Prostate gland (tissue), 2 donors: ENCODE measurements around the gene RIPOR1. TPM values are rescaled to one million over a fixed set of nuclear protein-coding genes. Genes with fewer than 3 reads are reported as not detected.

ENCODE experiments used
- DNase-seq: peaks from one replicate; pipeline ENCODE4 v3.0.0-alpha.2; 2019; ENCODE audit warnings: low spot score
- H3K27ac ChIP-seq, 2 donors: fragments of 200-600 bp; sonication (generic); 2 replicates each; pipeline ENCODE4 v1.5.1; 2017 to 2019
- H3K27me3 ChIP-seq: fragments of 200-600 bp; sonication (generic); replicated peaks from 2 replicates; pipeline ENCODE4 v1.5.1; 2019; ENCODE audit not compliant: insufficient read depth
- H3K36me3 ChIP-seq, 2 donors: fragments of 200-600 bp; sonication (generic); 1 replicate in 1 of 2; 2 replicates in 1 of 2; pipeline versions ENCODE4 v1.5.1 to v1.8.1; 2017 to 2019
- H3K4me1 ChIP-seq: fragments of 200-600 bp; sonication (generic); replicated peaks from 2 replicates; pipeline ENCODE4 v1.5.1; 2019
- H3K4me3 ChIP-seq, 2 donors: fragments of 200-600 bp; sonication (generic); 2 replicates each; pipeline ENCODE4 v1.5.1; 2017 to 2019
- H3K9me3 ChIP-seq: fragments of 200-600 bp; sonication (generic); 2 replicates; pipeline ENCODE4 v1.5.1; 2017
- CTCF ChIP-seq, 4 experiments: fragments of 200-600 bp in 2 of 4; fragments of 450-650 bp in 2 of 4; sonication (generic) in 2 of 4; IDR thresholded peaks; 1 replicate in 3 of 4; 2 replicates in 1 of 4; pipeline ENCODE4 v1.5.1; 2016 to 2019; ENCODE audit warnings: antibody characterized with exemption in 4 of 4, mild to moderate bottlenecking in 2 of 4, moderate library complexity in 2 of 4
- POLR2A ChIP-seq: fragments of 450-650 bp; IDR thresholded peaks from one replicate; pipeline ENCODE4 v1.6.1; 2016; ENCODE audit warnings: antibody characterized with exemption, mild to moderate bottlenecking
- POLR2AphosphoS5 ChIP-seq: sonication (generic); formaldehyde crosslinking; IDR thresholded peaks from one replicate; pipeline ENCODE4 v1.6.1; 2017; ENCODE audit warnings: antibody characterized with exemption
- WGBS: methylation state at CpG from one replicate; pipeline ENCODE4 v1.1.5; 2018; 5-methylcytosine and 5-hydroxymethylcytosine counted together
- intact Hi-C: fragments of 100-400 bp; cut with DNase I; formaldehyde crosslinking; loops from one replicate; pipeline ENCODE4 v1.14.2; 2022
- total RNA-seq, 2 donors: library from RNA; depleted of rRNA; stranded (reverse); fragments of >200 nt; gene quantifications; one replicate each; pipeline ENCODE4 v1.1.0, GENCODE V29; 2016

Gene RIPOR1
- total RNA-seq = 100 to 1,000 TPM in 1 of 2 donors, 10 to 100 TPM in 1; 32.5 to 121 TPM

- 35% methylated on average over 20 of the region's 45 CpGs for WGBS
- intact Hi-C loops = loop anchor here (5.0 to 10.0 kb wide), 2 partner anchors 46 to 136 kb away; partner anchors contain the start of genes ACD, AGRP, ATP6V0D1 and C16orf86
- DNase-seq = no peak
Measured at GRCh38 chr16:67528222-67528869, at the start of gene RIPOR1. Gene RIPOR1, plus strand, starts transcription at chr16:67528829. Its CDS starts 9,618 bp downstream, at chr16:67538447.

GRCh38 chr16:67480833-67481560, 47.6 kb upstream of the RIPOR1 start, which contains the start of gene ATP6V0D1:
Gene ATP6V0D1, minus strand, starts transcription at chr16:67481157. Its CDS starts 71 bp downstream, at chr16:67481086.
- Histone ChIP-seq H3K4me3 (peak within 1 kb of the TSS; percentile 88 to 90), H3K27me3 (no peaks in the 10 kb centered on the region), H3K27ac (peak within 1 kb of the TSS; percentile 87 to 90), H3K36me3 (no peaks in the 10 kb centered on the region), H3K9me3 (no peaks in the 10 kb centered on the region), H3K4me1 (peaks cover 7% of the 10 kb centered on the region)
- peak; percentile 97 for DNase-seq
- intact Hi-C loops = loop anchor here (5.0 kb wide), 1 partner anchor 46 kb away; the partner anchor contains the start of gene RIPOR1
- WGBS = under 1% methylated on average over 53 of the region's 57 CpGs
- TF ChIP-seq CTCF (IDR thresholded peaks at IDR 0.05) (peak; percentile 92 to 100 (median 96)), POLR2A (peak; percentile 89), POLR2AphosphoS5 (peak; percentile 100)

More at GRCh38 chr16:67528222-67528869, at the start of gene RIPOR1:
- Histone ChIP-seq H3K36me3 (no peaks in the 10 kb centered on the region), H3K4me1 (peaks cover 3% of the 10 kb centered on the region), H3K27ac (peak within 1 kb of the TSS; percentile 81 to 84), H3K27me3 (no peaks in the 10 kb centered on the region), H3K9me3 (no peaks in the 10 kb centered on the region), H3K4me3 (peak within 1 kb of the TSS; percentile 66 to 77)
- TF ChIP-seq POLR2AphosphoS5 = no peak
- TF ChIP-seq CTCF (IDR thresholded peaks at IDR 0.05) = peak in 1 of 4 experiments; percentile 5

- peak overlapping the region; percentile 88 to 90 for H3K4me3 ChIP-seq
- H3K27ac ChIP-seq = peak overlapping the region; percentile 74 to 90
- WGBS = 5% methylated on average over 17 of the region's 17 CpGs
- H3K4me1 ChIP-seq = peaks cover 7% of the 10 kb centered on the region
- intact Hi-C loops = loop anchor here (5.0 kb wide), 1 partner anchor 46 kb away; the partner anchor contains the start of gene RIPOR1
- no peaks in the 10 kb centered on the region for H3K36me3 ChIP-seq
- DNase-seq = no peak
- no peaks in the 10 kb centered on the region for H3K27me3 ChIP-seq
- H3K9me3 ChIP-seq = no peaks in the 10 kb centered on the region
- TF ChIP-seq CTCF (IDR thresholded peaks at IDR 0.05) (no peak), POLR2AphosphoS5 (no peak), POLR2A (no peak)
Measured at GRCh38 chr16:67481561-67482232, 46.9 kb upstream of the RIPOR1 start.

GRCh38 chr16:67482233-67482924, 46.2 kb upstream of the RIPOR1 start:
- peak overlapping the region; percentile 88 to 90 for H3K4me3 ChIP-seq
- H3K27ac ChIP-seq = peak overlapping the region; percentile 74 to 90
- intact Hi-C loops = loop anchor here (5.0 kb wide), 1 partner anchor 45 kb away; the partner anchor contains the start of gene RIPOR1
- no peak for DNase-seq
- no peaks in the 10 kb centered on the region for H3K36me3 ChIP-seq
- H3K4me1 ChIP-seq = peaks cover 7% of the 10 kb centered on the region
- TF ChIP-seq POLR2A (no peak), CTCF (IDR thresholded peaks at IDR 0.05) (no peak), POLR2AphosphoS5 (no peak)
- no peaks in the 10 kb centered on the region for H3K9me3 ChIP-seq
- WGBS = 47% methylated on average over 24 of the region's 25 CpGs
- H3K27me3 ChIP-seq = no peaks in the 10 kb centered on the region
